HG03521 (cell line): Measurements from ENCODE around the gene SPATA17.
"Not testable (repeated sequence)": the region's sequence is repeated elsewhere in the genome, so short reads cannot be mapped to it uniquely, and the experiment has no call there.

ENCODE experiments used
- ATAC-seq: cut with Tn5 transposase; IDR thresholded peaks from one replicate; pipeline ENCODE4 v1.9.1; 2021; ENCODE audit warnings: mild to moderate bottlenecking, moderate library complexity; ENCODE audit not compliant: unreplicated experiment

SPATA17 gene, protein sequence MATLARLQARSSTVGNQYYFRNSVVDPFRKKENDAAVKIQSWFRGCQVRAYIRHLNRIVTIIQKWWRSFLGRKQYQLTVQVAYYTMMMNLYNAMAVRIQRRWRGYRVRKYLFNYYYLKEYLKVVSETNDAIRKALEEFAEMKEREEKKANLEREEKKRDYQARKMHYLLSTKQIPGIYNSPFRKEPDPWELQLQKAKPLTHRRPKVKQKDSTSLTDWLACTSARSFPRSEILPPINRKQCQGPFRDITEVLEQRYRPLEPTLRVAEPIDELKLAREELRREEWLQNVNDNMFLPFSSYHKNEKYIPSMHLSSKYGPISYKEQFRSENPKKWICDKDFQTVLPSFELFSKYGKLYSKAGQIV

DNA sequence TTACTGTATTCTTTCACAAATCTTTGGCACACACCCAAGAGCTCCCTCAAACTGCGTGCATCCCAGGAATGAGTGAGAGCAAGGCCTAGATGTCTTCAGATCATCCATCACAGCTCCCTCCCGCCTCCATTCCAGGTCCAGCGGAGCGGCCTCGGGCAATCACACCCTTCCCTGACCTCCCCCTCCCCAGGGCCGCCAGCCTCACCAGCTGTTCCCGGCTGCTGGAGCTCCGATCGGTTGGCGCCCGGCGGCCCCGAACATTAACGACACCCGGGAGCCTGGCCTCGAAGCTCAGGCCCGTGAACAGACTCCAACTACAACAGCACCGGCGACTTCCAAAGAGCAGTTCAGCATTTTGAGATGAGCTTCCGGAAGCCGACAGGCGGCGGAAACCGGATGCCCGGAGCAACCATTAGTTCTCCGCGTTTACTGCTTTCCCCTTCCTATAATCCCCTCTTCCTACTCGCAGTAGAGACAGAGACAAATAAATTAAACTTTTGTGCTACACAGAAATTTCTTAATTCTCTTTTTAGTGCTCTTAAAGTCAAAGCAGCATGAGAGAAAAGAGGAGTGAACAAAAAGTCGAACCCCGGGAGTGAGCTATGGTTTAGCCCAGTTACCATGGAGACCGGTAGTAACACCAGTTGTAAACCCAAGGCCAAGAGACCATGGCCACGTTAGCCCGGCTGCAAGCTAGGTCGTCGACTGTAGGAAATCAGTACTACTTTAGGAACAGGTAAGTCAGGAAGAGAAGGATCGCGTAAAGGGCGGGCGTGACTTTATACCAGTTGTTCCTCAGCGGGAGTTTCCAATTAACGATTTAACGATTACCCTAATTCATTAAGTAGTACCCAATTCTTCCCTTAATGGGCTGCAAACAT, at the start of gene SPATA17, which contains the start of gene GPATCH2:
Gene SPATA17, plus strand, starts transcription at position 634 of the 881 bp plus-strand sequence. Its CDS starts 35 bp downstream, at position 669.
Gene GPATCH2, minus strand, starts transcription at position 380 of the 881 bp plus-strand sequence. Its CDS starts 119 bp downstream, at position 261.
- peak; percentile 92 for ATAC-seq

DNA sequence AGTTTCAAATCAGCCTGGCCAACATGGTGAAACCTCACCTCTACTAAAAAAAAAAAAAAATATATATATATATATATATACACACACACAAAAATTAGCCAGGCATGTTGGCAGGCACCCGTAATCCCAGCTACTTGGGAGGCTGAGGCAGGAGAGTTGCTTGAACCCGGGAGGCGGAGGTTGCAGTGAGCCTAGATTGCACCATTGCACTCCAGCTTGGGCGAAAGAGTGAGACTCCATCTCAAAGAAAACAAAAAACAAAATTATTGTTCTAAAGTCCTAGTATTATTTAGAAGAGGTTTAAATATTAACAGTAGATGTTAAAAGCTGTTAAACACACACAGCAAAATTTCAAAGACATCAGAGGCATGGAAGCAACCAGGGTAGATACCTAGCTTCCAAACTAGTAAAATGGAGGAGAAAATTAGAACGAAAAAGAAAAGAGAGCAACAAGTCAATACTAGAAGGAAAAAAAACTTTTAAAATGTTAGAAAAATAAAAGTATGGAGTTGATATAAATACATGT, 46.8 kb upstream of the SPATA17 start:
- not testable (repeated sequence) for ATAC-seq

DNA sequence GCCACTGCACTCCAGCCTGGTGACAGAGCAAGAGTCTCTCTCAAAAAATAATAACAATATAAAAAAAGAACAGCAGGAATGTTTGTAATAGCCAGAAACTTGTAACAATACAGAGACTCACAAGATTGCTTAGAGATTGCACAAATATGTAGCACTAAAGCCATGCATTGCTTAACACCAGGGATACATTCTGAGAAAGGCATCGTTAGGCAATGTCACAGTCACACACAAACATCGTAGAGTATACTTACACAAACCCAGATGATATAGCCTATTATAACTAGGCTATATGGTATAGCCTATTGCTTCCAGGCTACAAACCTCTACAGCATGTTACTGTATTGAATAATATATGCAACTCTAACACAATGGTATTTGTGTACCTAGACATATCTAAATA, 45.6 kb upstream of the SPATA17 start:
- ATAC-seq, result no peak

DNA sequence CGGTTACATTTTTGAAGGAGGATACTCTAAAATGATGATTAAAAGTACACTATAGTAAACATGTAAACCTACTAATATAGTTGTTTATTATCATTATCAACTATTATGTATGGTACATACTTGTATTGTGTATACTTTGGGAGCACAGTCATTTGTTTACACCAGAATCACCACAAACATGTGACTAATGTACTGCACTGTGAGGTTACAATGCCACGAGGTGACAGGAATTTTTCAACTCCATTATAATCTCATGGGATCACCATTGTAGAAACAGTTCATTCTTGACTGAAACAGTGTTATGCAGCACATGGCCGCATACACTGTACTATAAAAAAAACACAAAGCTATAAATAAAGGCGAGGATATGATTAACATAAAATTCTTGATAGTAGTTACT, 44.6 kb upstream of the SPATA17 start:
- no peak for ATAC-seq

DNA sequence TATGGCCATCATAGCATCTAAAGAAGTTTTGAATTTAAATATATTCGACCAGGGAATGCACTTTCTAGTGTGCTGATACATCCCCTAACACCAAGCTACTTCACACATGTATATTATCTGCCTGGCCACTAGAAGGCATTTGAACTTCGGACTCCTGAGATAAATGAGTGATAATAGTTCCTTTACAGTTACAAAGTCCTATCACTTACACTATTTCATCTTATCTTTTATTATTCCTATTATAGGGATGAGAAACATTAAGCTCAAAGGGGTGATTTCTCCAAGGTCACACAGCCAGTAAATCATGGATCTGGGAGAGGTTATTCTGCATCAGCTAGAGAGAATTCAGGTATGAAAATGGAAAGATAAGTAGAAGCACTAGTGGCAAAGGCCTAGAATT, 40.5 kb upstream of the SPATA17 start:
- no peak for ATAC-seq

DNA sequence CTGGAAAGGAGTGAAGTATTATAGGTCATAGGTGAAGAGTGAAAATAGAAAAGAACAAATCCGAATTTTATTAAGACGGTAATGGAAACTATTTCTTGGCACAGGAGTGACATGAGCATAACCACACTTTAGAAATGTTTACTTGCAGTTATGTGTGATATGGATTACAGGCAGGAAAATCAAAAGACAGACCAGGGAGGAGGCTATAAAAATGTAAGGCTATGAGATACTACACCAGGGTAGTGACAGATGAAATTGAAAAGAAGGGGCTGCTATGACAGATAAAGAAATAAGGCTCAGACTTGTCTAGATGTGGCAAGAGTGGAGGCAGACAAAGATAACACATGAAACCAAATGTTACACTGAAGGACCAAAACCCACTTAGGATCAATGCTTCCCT, 32.0 kb upstream of the SPATA17 start:
- ATAC-seq, result no peak

DNA sequence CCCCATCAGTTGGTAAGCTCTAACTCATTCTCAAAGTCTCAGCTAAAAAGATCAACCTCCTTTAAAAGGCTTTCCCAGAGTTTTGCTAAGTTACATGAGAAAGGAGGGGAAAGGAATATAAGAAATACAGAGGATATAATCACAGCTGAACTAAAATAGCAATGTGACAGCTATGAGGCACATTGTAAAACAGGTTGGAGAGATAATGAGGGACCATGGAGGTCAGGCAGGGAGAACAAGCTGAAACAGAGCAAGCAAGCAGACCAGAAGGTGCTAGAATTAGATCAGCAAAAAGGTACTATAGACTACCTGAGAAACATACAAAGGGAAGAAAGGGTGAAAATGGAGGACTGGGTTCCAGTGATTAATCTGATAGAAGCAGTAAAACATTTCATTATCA, 28.8 kb upstream of the SPATA17 start:
- no peak for ATAC-seq

DNA sequence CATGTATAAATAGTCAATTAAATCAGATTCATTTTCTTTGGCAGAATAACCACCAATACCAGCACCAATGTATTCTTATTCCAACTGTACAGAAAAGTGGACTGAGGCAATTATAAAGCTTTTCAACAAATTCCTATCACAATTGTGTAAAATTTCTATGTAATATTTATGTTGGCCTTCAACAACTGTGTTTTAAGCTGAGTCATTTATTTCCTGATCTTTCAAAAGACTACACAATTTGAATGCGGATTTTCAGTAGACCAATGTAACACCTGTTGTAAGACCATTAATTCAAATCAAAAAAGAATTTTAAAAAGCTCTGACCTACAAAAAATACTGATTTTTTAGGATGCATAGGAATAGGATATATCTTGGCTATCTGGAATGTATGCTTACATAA, 25.8 kb upstream of the SPATA17 start:
- ATAC-seq, result no peak

DNA sequence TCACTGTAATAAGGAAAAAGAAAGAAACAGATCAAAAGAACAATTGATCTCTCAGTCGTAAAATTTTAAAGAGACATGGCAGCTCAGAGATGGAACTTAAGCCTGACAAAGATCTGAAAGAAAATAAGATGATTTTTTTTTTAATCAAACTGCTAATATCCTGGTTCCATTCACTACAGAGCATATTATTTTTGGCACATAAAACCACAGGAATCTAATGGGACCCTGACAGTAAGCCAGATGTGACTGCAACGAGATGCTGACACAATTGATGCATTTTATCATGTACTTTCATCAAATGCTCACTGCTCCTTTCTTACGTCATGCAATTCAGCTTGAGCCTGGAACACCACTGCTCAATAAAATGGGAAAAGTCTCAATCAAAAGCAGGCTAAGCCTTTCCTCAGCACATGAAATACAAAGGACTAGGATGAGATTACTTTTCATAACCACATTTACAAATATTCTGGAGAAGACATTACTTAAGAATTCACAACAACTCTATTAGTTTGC, 16.9 kb upstream of the SPATA17 start:
- no peak for ATAC-seq

DNA sequence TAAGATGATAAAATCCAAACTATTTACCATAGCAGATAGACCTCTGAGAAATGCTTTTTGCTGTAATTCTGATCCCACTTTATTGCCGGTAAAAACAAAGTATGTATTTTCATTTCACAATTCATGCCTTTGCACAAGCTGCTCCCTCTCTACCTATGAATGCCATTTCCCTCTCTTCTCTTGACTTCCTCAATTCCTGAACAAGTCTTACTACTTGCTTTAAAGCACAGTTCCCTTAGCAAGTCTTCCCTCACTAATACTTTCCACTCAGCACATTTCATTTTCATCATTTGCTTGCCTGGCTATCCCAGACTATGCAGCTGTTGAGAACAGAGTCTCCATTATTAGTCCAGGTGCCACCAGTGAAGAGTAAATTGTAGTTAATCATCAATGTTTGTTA, 14.0 kb upstream of the SPATA17 start:
- no peak for ATAC-seq

DNA sequence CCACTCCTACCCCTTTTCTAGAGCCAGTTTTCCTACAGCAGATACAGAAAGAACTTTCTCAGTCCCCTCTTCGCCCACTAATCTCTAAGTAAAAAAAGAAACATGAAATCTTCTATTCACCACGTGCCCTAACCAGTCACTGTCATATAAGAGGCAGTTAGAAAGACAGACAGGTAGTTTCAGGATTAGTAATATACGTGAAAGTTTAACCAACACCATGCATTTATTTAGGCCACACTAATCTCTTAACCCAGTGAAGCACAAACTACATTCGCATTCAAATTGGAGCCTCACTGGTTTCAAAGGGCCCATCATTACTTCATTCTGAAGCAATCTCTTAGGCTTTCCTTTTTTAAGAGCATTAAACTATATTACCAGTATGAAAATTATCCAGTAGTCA, 10.3 kb upstream of the SPATA17 start:
- ATAC-seq, result peak; percentile 100

DNA sequence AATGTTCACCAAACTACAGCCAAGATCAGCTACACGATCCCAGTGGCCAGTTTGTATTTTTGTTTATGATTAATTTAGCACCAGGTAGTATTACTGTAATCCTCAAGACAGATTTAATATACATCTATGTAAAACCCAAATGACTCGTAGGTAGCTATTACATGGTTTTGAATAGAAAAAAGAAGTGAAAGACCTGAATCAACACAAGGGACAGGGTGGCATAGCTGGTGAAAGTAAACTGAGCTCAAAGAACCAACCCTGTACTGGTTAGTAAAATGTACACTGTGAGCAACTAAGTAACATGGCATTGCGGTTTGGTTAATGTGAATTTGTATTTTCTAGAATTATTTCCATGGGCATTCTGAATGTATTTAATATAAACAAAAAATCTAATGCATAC, 9.1 kb upstream of the SPATA17 start:
- ATAC-seq, result no peak

DNA sequence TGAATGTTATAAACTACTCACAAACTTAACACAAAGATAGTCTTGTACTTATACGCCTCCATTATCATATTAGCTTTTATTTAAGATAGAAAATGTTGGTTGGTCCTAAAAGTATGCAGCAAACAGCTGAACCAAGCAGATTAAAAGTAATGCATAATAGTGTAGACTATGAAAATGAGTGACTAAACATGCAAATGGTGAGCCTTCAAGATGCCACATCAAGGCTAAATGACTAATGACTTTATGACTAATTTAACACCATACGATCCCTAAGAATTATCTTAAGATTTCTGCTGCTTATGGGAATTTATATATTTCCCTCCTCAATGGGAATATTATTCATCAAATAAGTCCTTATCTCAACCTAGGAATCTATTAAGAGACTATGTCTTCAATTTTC, 4.8 kb upstream of the SPATA17 start:
- ATAC-seq, result no peak

DNA sequence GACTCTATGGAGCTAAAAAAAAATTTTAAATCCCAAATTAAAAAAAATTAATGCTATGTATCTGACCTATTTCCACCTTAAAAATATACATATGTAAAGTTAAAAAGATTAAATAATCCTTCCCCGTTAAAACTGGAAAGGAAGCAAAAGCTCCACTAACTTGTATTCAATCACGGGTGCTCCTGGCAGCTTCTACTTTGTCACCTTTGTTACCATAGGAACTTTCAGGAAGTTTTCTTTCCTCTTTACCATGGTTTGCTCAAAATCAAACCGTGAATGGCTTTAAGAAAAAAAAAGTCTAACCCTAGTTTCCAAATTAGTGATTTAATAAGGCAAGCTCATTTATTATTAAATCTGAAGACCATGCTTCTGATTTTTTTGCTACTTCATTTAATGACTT, 3.7 kb upstream of the SPATA17 start:
- ATAC-seq, result no peak

DNA sequence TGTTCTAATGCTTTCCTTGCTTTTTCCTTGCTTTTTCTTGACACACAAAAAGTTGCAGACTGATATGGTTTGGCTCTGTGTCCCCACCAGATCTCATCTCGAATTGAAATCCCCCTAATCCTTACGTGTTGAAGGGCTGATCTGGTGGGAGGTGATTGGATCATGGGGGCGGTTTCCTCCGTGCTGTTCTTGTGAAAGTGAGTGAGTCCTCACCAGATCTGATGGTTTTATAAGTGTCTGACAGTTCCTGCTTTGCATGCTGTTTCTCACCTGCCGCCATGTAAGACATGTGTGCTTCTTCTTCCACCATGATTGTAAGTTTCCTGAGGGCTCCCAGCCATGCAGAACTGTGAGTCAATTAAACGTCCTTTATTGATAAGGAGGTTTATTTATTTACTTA, 11.3 kb downstream of the SPATA17 start:
- ATAC-seq, result no peak

DNA sequence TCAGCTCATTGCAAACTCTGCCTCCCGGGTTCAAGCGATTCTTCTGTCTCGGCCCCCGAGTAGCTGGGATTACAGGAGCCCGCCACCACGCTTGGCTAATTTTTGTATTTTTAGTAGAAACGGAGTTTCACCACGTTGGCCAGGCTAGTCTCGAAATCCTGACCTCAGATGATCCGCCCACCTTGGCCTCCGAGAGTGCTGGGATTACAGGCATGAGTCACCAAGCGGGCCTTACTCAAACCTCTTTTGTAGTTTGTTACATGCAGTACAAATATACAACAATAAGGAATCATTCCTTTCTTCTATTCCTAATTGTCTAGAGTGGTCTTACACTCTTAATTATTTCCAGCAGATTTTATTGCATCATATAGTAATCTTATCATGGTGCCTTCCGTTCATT, 16.6 kb downstream of the SPATA17 start:
- no peak for ATAC-seq

DNA sequence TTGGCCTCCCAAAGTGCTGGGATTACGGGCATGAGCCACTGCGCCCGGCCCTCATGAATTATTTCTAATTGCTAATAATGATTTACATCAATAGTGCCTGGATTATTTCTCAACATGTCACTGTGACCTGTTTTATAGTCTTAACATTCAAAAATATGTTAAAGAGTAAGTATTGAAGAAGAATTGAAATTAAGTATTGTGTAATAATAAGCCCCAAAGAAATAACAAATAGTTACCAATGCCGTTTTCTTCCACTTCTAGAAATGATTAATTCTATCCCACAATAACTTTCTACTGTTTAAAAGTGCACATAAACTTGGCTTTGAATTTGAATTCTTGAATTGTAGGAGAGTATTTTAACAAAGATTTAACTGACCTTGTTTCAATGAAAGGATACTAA, 19.5 kb downstream of the SPATA17 start:
- no peak for ATAC-seq

DNA sequence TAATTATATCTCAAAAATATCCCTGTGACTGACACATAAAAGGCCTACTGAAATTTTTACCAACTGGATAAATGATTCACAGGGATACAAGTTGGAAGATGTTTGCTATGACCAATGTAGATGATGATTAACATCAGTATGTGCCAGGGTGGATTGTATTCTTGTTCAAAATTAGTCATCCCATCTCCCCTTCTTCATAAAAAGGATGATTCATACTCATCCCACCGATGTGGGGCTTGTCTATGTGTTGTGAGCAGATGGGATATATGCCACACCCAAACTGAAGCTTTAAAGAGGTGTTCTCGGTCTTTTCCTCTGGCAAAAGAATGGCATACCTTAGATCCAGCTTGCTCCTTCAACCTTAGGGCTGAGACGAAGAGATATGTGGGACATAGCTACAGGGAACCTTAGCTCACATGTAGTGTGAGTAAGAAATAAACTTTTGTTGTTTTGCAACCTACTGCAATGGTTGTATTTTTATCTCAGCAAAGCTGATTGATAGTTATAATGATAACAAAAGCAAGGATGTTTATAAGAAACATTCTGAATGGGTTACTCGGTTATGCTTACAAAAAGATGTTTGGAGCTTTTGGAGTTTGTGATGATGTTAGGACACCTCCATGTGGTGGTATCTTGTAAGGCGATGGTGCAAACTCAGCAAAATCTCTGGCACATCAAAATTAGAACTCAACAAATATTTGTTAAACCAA, 29.4 kb downstream of the SPATA17 start:
- ATAC-seq, result peak; percentile 65

DNA sequence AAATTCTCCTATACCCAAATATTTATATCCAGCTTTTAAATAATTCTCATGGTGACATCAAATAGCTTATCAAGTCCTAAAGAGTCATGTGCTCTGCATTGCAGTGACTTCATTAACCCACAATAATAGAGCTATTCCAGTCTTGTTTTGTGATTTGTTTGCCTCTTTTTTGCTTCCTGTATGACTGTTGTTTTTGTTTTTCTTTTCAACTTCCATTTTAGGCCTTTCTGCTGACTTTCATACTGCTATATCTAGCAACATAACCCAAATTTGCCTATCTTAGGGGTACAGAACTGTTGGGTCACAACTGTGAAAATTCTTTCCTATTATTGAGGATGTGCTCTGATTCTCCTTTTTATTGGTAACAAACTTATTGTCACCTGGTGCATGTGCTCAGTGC, 30.3 kb downstream of the SPATA17 start:
- no peak for ATAC-seq

DNA sequence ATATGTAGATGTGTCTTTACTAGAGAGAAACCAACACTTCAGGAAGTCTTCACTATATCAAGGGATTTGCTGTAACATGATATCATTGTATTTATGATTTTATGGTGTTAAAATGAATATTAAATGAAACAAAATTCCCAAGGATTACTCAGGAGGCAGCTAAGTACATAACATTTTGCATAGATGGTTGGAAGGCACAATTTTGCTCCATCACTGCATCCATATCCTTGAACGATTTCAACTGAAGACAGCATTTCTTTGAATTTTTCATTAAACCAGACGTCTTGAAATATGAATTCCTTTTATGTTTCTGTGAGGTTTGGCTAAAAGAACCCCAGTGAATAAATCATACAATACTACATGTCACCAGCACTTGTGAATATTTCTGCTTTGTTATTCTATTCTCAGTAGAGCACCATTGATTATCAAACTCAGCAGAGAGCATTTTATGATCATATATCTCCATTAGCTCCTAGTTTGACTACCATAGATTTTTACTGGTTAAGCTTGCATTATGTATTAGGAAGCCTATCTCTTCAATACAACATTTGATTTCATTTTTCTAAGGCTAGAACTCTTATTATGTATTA, 37.3 kb downstream of the SPATA17 start:
- no peak for ATAC-seq

DNA sequence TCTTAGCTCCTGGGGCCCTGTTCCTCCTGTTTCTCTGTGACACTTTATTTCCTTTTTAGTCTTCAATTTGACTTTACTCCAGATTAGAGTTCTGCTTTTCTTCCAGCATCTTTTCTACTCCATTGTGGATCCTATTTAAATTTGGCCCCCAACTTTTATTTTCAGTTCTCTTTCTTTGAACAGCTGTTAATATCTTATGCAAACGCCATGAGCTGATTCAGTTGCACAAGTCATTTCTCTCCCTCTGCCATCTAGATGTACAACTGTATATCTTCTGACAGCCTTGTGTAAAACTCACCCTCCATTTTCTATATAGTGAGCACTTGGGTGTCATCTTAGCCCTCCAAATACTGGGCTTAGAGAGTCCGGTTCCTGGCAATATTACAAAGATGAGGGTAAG, 42.2 kb downstream of the SPATA17 start:
- ATAC-seq, result peak; percentile 45
